ENCODE results near the gene NTN1. TPM values are rescaled to one million over a fixed set of nuclear protein-coding genes. Genes with fewer than 3 reads are reported as not detected.

The NTN1 gene
- total RNA-seq, 1 experiment from 2014 or later: 0.94 TPM

DNA sequence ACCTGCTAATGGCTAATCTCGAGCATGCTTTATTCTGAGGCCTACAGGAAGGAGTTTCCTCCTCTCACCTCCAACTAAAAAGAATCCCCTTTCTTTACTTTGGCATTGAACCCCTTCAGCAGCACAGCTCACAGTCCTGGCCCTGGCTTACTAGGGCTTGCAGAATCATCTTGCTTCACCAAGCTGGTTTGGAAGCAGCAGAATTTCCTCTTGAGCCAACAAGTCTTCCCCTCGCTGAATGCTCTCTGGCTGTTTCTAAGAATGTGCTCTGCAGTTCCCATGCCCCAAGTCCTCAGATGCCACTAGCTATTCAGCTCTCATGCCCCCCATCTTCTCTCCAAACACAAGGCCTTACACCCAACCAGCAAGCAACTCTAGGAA, 271.2 kb downstream of the NTN1 start:
- intact Hi-C loops (cut with micrococcal nuclease; ENCODE audit: unreplicated experiment): loop anchor here (10.0 kb wide), 1 partner anchor 298 kb away; no protein-coding TSS in a partner anchor
- H3K27me3 Mint-ChIP-seq (ENCODE audit: unreplicated experiment): no peaks in the 10 kb centered on the region
- H3K36me3 Mint-ChIP-seq (ENCODE audit: insufficient read depth, unreplicated experiment): no peaks in the 10 kb centered on the region
- CTCF ChIA-PET: interaction anchor here (0.6 kb wide), 1 partner anchor 96 kb away, joined by 4 read pairs; no protein-coding TSS in a partner anchor
- BruUV-seq (replicated peaks): no TSS peak
- no peak overlapping the region for H3K27ac Mint-ChIP-seq (ENCODE audit: unreplicated experiment)
- H3K4me1 Mint-ChIP-seq (ENCODE audit: low read depth, unreplicated experiment): no peaks in the 10 kb centered on the region
- no peak for DNase-seq
- no peak overlapping the region for H3K4me3 Mint-ChIP-seq (ENCODE audit: low read depth, unreplicated experiment)
- no peak for TF ChIP-seq CTCF (IDR thresholded peaks at IDR 0.05; ENCODE audit: unreplicated experiment)
- H3K9me3 Mint-ChIP-seq (ENCODE audit: low read depth, unreplicated experiment): no peaks in the 10 kb centered on the region

Other genes starting within 250 kb of the NTN1 start
- gene MFSD6L, start 222.1 kb upstream of the NTN1 start, total RNA-seq (2022): 0.21 and 0.44 TPM in 2 replicates
- gene PIK3R6, start 153.8 kb upstream of the NTN1 start, total RNA-seq (2022): not detected in 2 replicates
- not detected in 2 replicates for gene PIK3R5, start 55.8 kb upstream of the NTN1 start, total RNA-seq (2022)

All from Calu3 (cell line).